Effector CD4-positive, alpha-beta T cell (primary cell): ENCODE data around the gene CDC20B.
A peak's percentile ranks its signal among the peaks of the same experiment; 100 is the strongest.
"Not testable (repeated sequence)": the region's sequence is repeated elsewhere in the genome, so short reads cannot be mapped to it uniquely, and the experiment has no call there.

Experiments
- DNase-seq: peaks from one replicate; pipeline ENCODE4 v3.0.0-alpha.2; 2020

CDC20B gene

GRCh38 chr5:55101556-55102276 is 71.3 kb downstream of the CDC20B start:
- DNase-seq = no peak

- not testable (repeated sequence) for DNase-seq
These were observed 71.8 kb downstream of the CDC20B start for GRCh38 chr5:55101148-55101547.

GRCh38 chr5:55096861-55097260 is 76.1 kb downstream of the CDC20B start:
- peak; percentile 11 for DNase-seq

GRCh38 chr5:55096182-55096581 is 76.8 kb downstream of the CDC20B start:
- no peak for DNase-seq

- DNase-seq = not testable (repeated sequence)
These were observed 82.0 kb downstream of the CDC20B start for GRCh38 chr5:55091011-55091410.

GRCh38 chr5:55089301-55089700 is 83.7 kb downstream of the CDC20B start:
- DNase-seq = not testable (repeated sequence)

GRCh38 chr5:55081541-55081940 is 91.4 kb downstream of the CDC20B start:
- DNase-seq = no peak

GRCh38 chr5:55073211-55073610 is 99.8 kb downstream of the CDC20B start:
- DNase-seq = no peak

GRCh38 chr5:55072666-55073065 is 100.3 kb downstream of the CDC20B start:
- no peak for DNase-seq

- no peak for DNase-seq
These were observed 101.6 kb downstream of the CDC20B start for GRCh38 chr5:55071413-55071812.

GRCh38 chr5:55070968-55071367 is 102.0 kb downstream of the CDC20B start:
- DNase-seq = no peak

- no peak for DNase-seq
These were observed 106.7 kb downstream of the CDC20B start for GRCh38 chr5:55066277-55066676.

GRCh38 chr5:55064523-55064922 is 108.5 kb downstream of the CDC20B start:
- DNase-seq = no peak

GRCh38 chr5:55063899-55064298 is 109.1 kb downstream of the CDC20B start:
- no peak for DNase-seq

GRCh38 chr5:55063220-55063863 is 109.6 kb downstream of the CDC20B start:
- no peak for DNase-seq
